A549 (cell line): ENCODE results near the gene SLC12A7. TPM values are rescaled to one million over a fixed set of nuclear protein-coding genes. Genes with fewer than 3 reads are reported as not detected.

Source experiments
- ATAC-seq, 2 experiments: fragments of 200-7000 bp in 1 of 2; fragments of >200 bp in 1 of 2; cut with Nextera tagmentation in 1 of 2; cut with Tn5 transposase in 1 of 2; 3 replicates each; pipeline versions ENCODE4 v1.8.0 to v1.9.1; 2018 to 2020; ENCODE audit warnings: mild to moderate bottlenecking in 1 of 2, moderate library complexity in 1 of 2
- CTCF ChIA-PET: fragments of 300-600 bp; sonication (Branson Sonifier 250); formaldehyde crosslinking; extraction: SDS; loops from one replicate; lab custom pipeline; 2021; ENCODE audit warnings: antibody characterized with exemption, inconsistent platforms; lab: Yijun Ruan, JAX
- POLR2A ChIA-PET: fragments of 350-600 bp; formaldehyde crosslinking; extraction: SDS; loops from one replicate; lab custom pipeline; 2021; ENCODE audit warnings: antibody characterized with exemption, inconsistent platforms; lab: Yijun Ruan, JAX
- DNase-seq, 2 experiments: peaks; one replicate each; pipeline versions ENCODE4 v3.0.0 to v3.0.0-alpha.2; 2011 to 2016; ENCODE audit warnings: low read depth in 1 of 2, low spot score in 1 of 2
- FAIRE-seq: peaks from 2 replicates; lab custom pipeline; 2011; peaks lifted over from hg19 to GRCh38; lab: Jason Lieb, UNC
- H3K27ac ChIP-seq, 2 experiments: fragments of >200 bp; sonication (Bioruptor Twin); formaldehyde crosslinking; 3 replicates each; pipeline ENCODE4 v1.5.1; 2016 to 2017
- H3K4me1 ChIP-seq: fragments of >200 bp; sonication (Bioruptor Twin); formaldehyde crosslinking; 3 replicates; pipeline ENCODE4 v1.6.1; 2016
- H3K4me2 ChIP-seq: fragments of >200 bp; sonication (Bioruptor Twin); formaldehyde crosslinking; 3 replicates; pipeline ENCODE4 v1.6.1; 2016
- H3K4me3 ChIP-seq: fragments of >200 bp; sonication (Bioruptor Twin); formaldehyde crosslinking; 3 replicates; pipeline ENCODE4 v1.5.1; 2016
- H3K9me3 ChIP-seq: fragments of >200 bp; sonication (Bioruptor Twin); formaldehyde crosslinking; 3 replicates; pipeline ENCODE4 v1.6.1; 2016
- BCL3 ChIP-seq: fragments of >200 bp; sonication (Bioruptor Twin); formaldehyde crosslinking; IDR thresholded peaks from 3 replicates; pipeline ENCODE4 v1.6.1; 2016
- BHLHE40 ChIP-seq: IDR thresholded peaks from 2 replicates; pipeline ENCODE4 v1.6.1; 2012; ENCODE audit warnings: low read depth, low read length, inconsistent platforms
- CBX8 ChIP-seq: fragments of 200-600 bp; sonication (generic); IDR thresholded peaks from 2 replicates; pipeline ENCODE4 v1.6.1; 2016
- CEBPB ChIP-seq, 2 experiments: fragments of >200 bp in 1 of 2; sonication (Bioruptor Twin) in 1 of 2; formaldehyde crosslinking in 1 of 2; IDR thresholded peaks; 2 replicates each; pipeline ENCODE4 v1.6.1; 2012 to 2016
- E2F6 ChIP-seq: IDR thresholded peaks from 2 replicates; pipeline ENCODE4 v1.6.1; 2012; ENCODE audit warnings: low read depth, borderline replicate concordance
- FOSL2 ChIP-seq, 2 experiments: fragments of 450-650 bp in 1 of 2; fragments of >200 bp in 1 of 2; sonication (Bioruptor Twin) in 1 of 2; formaldehyde crosslinking; IDR thresholded peaks; 2 replicates each; pipeline versions ENCODE4 v1.5.0 to v1.6.1; 2016 to 2020; ENCODE audit warnings: mild to moderate bottlenecking in 1 of 2, moderate library complexity in 1 of 2
- GATA3 ChIP-seq: IDR thresholded peaks from 2 replicates; pipeline ENCODE4 v1.6.1; 2012; ENCODE audit warnings: borderline replicate concordance
- HES2 ChIP-seq: fragments of >200 bp; sonication (Bioruptor Twin); formaldehyde crosslinking; IDR thresholded peaks from 2 replicates; pipeline ENCODE4 v1.6.1; 2016
- MAX ChIP-seq: IDR thresholded peaks from 2 replicates; pipeline ENCODE4 v1.6.1; 2012
- NFE2L2 ChIP-seq: fragments of 150-350 bp; conservative IDR thresholded peaks from 2 replicates; pipeline ENCODE4 v1.6.1; 2014; ENCODE audit warnings: low read length
- NPAS2 ChIP-seq: fragments of 250-450 bp; sonication (Bioruptor Pico); IDR thresholded peaks from 2 replicates; pipeline ENCODE4 v1.8.0; 2022; ENCODE audit warnings: mild to moderate bottlenecking, moderate library complexity, borderline replicate concordance
- NR3C1 ChIP-seq: fragments of >200 bp; sonication (Bioruptor Twin); formaldehyde crosslinking; IDR thresholded peaks from 3 replicates; pipeline ENCODE4 v1.6.1; 2017
- PHF8 ChIP-seq: fragments of 200-600 bp; sonication (generic); IDR thresholded peaks from 2 replicates; pipeline ENCODE4 v1.6.1; 2016; ENCODE audit warnings: low read depth, mild to moderate bottlenecking, antibody characterized with exemption, moderate library complexity, borderline replicate concordance
- RARB ChIP-seq: fragments of 250-450 bp; sonication (Bioruptor Pico); IDR thresholded peaks from 2 replicates; pipeline ENCODE4 v1.8.0; 2021; ENCODE audit warnings: mild to moderate bottlenecking, moderate library complexity
- RCOR1 ChIP-seq: fragments of 150-350 bp; IDR thresholded peaks from 2 replicates; pipeline ENCODE4 v1.6.1; 2014; ENCODE audit warnings: antibody characterized with exemption, low read length, low read depth
- REST ChIP-seq: fragments of 200-600 bp; sonication (generic); IDR thresholded peaks from 2 replicates; pipeline ENCODE4 v1.6.1; 2016; ENCODE audit warnings: antibody characterized with exemption, mild to moderate bottlenecking, moderate library complexity
- RFX5 ChIP-seq: fragments of 450-650 bp; IDR thresholded peaks from 2 replicates; pipeline ENCODE4 v1.7.1; 2014; ENCODE audit warnings: antibody characterized with exemption, mild to moderate bottlenecking, moderate library complexity
- TFCP2L1 ChIP-seq: fragments of 250-450 bp; sonication (Bioruptor Pico); IDR thresholded peaks from 2 replicates; pipeline ENCODE4 v1.5.0; 2021; ENCODE audit warnings: mild to moderate bottlenecking
- WGBS: methylation state at CpG from one replicate; pipeline ENCODE4 v1.1.6; 2017; ENCODE audit errors: missing lambda C conversion rate; 5-methylcytosine and 5-hydroxymethylcytosine counted together
- polyA plus RNA-seq, 4 experiments: library from polyadenylated mRNA; depleted of rRNA in 3 of 4; stranded (reverse); fragments of >200 nt; fragmentation: RNase III in 1 of 4; extraction: RNeasy Plus Mini Kit Qiagen cat#74134 plus additional on column Dnase treatment in 1 of 4; gene quantifications; 2 replicates in 3 of 4; 3 replicates in 1 of 4; pipeline ENCODE4 v1.2.3, GENCODE V29; 2011 to 2017

SLC12A7 gene
- polyA plus RNA-seq, 2 of the 4 experiments (the other 2 are of a cell fraction), result 11.2 to 22.5 TPM

- no peak for FAIRE-seq
- no peak overlapping the region for H3K27ac ChIP-seq
- 81% methylated on average over 14 of the region's 14 CpGs for WGBS
- ChIA-PET CTCF (interaction anchor here (1.3 kb wide), 1 partner anchor 19 kb away, joined by 3 read pairs; no protein-coding TSS in a partner anchor), POLR2A (no interaction called here)
- TF ChIP-seq PHF8 (no peak), TFCP2L1 (no peak), CEBPB (IDR thresholded peaks at IDR 0.05) (no peak), RCOR1 (no peak), NFE2L2 (no peak), NR3C1 (no peak), MAX (no peak), HES2 (no peak), BCL3 (no peak), NPAS2 (CRISPR knock-in tag) (no peak), RFX5 (no peak), RARB (CRISPR knock-in tag) (no peak)
- H3K4me2 ChIP-seq, result no peak overlapping the region
- peaks cover 9% of the 10 kb centered on the region; the same call in 2 of the 3 replicates for H3K4me1 ChIP-seq
- no peak overlapping the region for H3K4me3 ChIP-seq
- H3K9me3 ChIP-seq, result no peaks in the 10 kb centered on the region
- no peak for ATAC-seq
- DNase-seq, result no peak
Observed at GRCh38 chr5:1121044-1121443, 9.2 kb upstream of the SLC12A7 start.

- FAIRE-seq, result no peak
- Histone ChIP-seq H3K9me3 (no peaks in the 10 kb centered on the region), H3K4me2 (no peak overlapping the region), H3K4me1 (peaks cover 9% of the 10 kb centered on the region; the same call in 2 of the 3 replicates), H3K4me3 (no peak overlapping the region), H3K27ac (no peak overlapping the region)
- POLR2A ChIA-PET, result no interaction called here
- CTCF ChIA-PET, result interaction anchor here (1.3 to 1.4 kb wide), 2 partner anchors 20 to 110 kb away, joined by 3 read pairs; no protein-coding TSS in a partner anchor
- DNase-seq, result no peak
- 88% methylated on average over 35 of the region's 41 CpGs for WGBS
- TF ChIP-seq BHLHE40 (no peak), GATA3 (no peak), CBX8 (no peak), REST (no peak), FOSL2 (IDR thresholded peaks at IDR 0.05) (no peak), FOSL2 (CRISPR knock-in tag; IDR thresholded peaks at IDR 0.05) (no peak), E2F6 (no peak)
- TF ChIP-seq, all 56 proteins: peak for 0
- no peak; a peak in 1 of 6 replicates for ATAC-seq
Observed at GRCh38 chr5:1120236-1120999, 8.6 kb upstream of the SLC12A7 start.
